HepG2 (cell line): ENCODE measurements around the gene NOL4L. TPM values are rescaled to one million over a fixed set of nuclear protein-coding genes. Genes with fewer than 3 reads are reported as not detected.

Experiments
- HNF4G ChIP-seq, 2 experiments: sonication (generic) in 1 of 2; formaldehyde crosslinking in 1 of 2; IDR thresholded peaks; 2 replicates each; pipeline versions ENCODE4 v1.4.0 to v1.6.1; 2011 to 2020; ENCODE audit warnings: borderline replicate concordance in 2 of 2, low read depth in 2 of 2, mild to moderate bottlenecking in 2 of 2, low read length in 1 of 2, missing genetic modification reagents in 1 of 2, moderate library complexity in 1 of 2
- IRF1 ChIP-seq: sonication (generic); formaldehyde crosslinking; IDR thresholded peaks from 2 replicates; pipeline ENCODE4 v1.4.0; 2020; ENCODE audit warnings: low read depth, mild to moderate bottlenecking, missing genetic modification reagents
- ZNF629 ChIP-seq: sonication (generic); formaldehyde crosslinking; conservative IDR thresholded peaks from 2 replicates; pipeline ENCODE4 v1.5.0; 2020; ENCODE audit warnings: missing genetic modification reagents
- ZNF674 ChIP-seq: sonication (generic); formaldehyde crosslinking; IDR thresholded peaks from 2 replicates; pipeline ENCODE4 v1.5.0; 2020; ENCODE audit warnings: low read depth, mild to moderate bottlenecking, missing genetic modification reagents
- polyA plus RNA-seq, 8 experiments: library from polyadenylated mRNA; depleted of rRNA in 3 of 8; stranded (reverse) in 7 of 8; unstranded in 1 of 8; fragments of >200 nt; fragmentation: Illumina TruSeq in 4 of 8; extraction: Trizol in 4 of 8; gene quantifications; 2 replicates each; pipeline versions ENCODE4 v1.2.1 to v1.2.3, GENCODE V29; 2011 to 2016; ENCODE audit warnings: low read depth in 4 of 8, missing spikeins in 1 of 8, mixed read lengths in 1 of 8; ENCODE audit not compliant: insufficient read depth in 1 of 8
- total RNA-seq, 5 experiments: library from RNA; depleted of rRNA; stranded (reverse); fragments of >200 nt; fragmentation: Illumina TruSeq; extraction: Trizol; gene quantifications; 2 replicates each; pipeline ENCODE4 v1.2.3, GENCODE V29; 2016; ENCODE audit warnings: low read depth in 1 of 5
- TF ChIP-seq, protein P1 (sequence below), 2 experiments: sonication (generic) in 1 of 2; formaldehyde crosslinking in 1 of 2; IDR thresholded peaks; 2 replicates each; pipeline versions ENCODE4 v1.5.1 to v1.6.1; 2011 to 2020; ENCODE audit warnings: borderline replicate concordance in 1 of 2, low read depth in 1 of 2, low read length in 1 of 2, mild to moderate bottlenecking in 1 of 2, missing genetic modification reagents in 1 of 2, moderate library complexity in 1 of 2
- TF ChIP-seq, protein P2 (sequence below), 2 experiments: fragments of 450-650 bp in 1 of 2; sonication (generic) in 1 of 2; formaldehyde crosslinking in 1 of 2; IDR thresholded peaks; 2 replicates each; pipeline versions ENCODE4 v1.6.1 to v1.8.0; 2016 to 2022; ENCODE audit warnings: antibody characterized with exemption in 1 of 2, mild to moderate bottlenecking in 1 of 2, missing genetic modification reagents in 1 of 2
- TF ChIP-seq, protein P3 (sequence below): IDR thresholded peaks from 2 replicates; pipeline ENCODE4 v1.6.1; 2016; ENCODE audit warnings: low read depth, control low read depth

NOL4L gene
- total and polyA plus RNA-seq, 2 of the 13 experiments (the other 11 are each of a cell fraction or from before 2014, with no cell fraction given): 16.6 to 35.4 TPM

DNA sequence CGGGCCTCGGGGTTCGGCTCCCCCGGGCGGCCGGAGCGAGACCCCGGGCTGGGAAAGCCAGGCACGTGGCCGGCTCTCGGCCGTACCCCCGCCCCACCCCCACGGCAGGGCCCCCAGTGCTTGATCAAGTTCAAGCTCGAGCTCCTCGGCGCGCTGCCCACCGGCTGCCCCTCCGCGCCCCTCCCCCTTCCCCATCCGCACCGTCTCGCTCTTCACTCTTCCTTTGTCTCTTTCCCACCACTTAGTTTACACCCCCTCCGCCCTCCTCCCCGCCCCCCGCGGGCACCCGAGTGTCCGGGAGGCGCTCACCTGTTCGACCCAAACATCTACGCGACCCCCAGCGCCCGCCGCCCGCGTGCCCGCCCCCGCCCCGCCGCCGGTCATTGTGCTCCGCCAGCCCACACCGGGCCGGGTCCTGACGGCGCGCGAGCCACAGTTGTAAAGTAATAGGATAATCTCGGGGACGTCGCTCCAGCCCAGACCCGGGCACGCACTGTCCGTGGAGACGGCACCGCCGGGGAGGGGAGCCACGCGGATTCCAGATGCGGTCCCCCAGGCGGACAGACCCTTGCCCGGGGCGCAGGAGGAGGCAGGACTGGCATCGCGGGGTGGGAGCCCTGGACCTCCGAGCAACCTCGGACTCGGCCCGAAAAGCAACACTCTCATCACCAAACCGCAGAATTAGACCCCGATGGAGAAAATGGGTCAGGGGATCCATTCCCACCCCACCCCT, 100.7 kb downstream of the NOL4L start (continued):
- TF ChIP-seq, protein P1, sequence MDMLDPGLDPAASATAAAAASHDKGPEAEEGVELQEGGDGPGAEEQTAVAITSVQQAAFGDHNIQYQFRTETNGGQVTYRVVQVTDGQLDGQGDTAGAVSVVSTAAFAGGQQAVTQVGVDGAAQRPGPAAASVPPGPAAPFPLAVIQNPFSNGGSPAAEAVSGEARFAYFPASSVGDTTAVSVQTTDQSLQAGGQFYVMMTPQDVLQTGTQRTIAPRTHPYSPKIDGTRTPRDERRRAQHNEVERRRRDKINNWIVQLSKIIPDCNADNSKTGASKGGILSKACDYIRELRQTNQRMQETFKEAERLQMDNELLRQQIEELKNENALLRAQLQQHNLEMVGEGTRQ (IDR thresholded peaks at IDR 0.05; ENCODE audit: low read depth, low read length): no peak
- TF ChIP-seq, protein P1 (CRISPR knock-in tag; IDR thresholded peaks at IDR 0.05; ENCODE audit: borderline replicate concordance): no peak
- TF ChIP-seq, protein P2, sequence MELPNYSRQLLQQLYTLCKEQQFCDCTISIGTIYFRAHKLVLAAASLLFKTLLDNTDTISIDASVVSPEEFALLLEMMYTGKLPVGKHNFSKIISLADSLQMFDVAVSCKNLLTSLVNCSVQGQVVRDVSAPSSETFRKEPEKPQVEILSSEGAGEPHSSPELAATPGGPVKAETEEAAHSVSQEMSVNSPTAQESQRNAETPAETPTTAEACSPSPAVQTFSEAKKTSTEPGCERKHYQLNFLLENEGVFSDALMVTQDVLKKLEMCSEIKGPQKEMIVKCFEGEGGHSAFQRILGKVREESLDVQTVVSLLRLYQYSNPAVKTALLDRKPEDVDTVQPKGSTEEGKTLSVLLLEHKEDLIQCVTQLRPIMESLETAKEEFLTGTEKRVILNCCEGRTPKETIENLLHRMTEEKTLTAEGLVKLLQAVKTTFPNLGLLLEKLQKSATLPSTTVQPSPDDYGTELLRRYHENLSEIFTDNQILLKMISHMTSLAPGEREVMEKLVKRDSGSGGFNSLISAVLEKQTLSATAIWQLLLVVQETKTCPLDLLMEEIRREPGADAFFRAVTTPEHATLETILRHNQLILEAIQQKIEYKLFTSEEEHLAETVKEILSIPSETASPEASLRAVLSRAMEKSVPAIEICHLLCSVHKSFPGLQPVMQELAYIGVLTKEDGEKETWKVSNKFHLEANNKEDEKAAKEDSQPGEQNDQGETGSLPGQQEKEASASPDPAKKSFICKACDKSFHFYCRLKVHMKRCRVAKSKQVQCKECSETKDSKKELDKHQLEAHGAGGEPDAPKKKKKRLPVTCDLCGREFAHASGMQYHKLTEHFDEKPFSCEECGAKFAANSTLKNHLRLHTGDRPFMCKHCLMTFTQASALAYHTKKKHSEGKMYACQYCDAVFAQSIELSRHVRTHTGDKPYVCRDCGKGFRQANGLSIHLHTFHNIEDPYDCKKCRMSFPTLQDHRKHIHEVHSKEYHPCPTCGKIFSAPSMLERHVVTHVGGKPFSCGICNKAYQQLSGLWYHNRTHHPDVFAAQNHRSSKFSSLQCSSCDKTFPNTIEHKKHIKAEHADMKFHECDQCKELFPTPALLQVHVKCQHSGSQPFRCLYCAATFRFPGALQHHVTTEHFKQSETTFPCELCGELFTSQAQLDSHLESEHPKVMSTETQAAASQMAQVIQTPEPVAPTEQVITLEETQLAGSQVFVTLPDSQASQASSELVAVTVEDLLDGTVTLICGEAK (IDR thresholded peaks at IDR 0.05): no peak
- TF ChIP-seq, protein P2 (CRISPR knock-in tag; IDR thresholded peaks at IDR 0.05): peak; percentile 21; the same call in 1 of the 2 replicates
- 0 out of 2 replicates have a peak, but pooled peaks have one; percentile 68 for TF ChIP-seq ZNF674 (CRISPR knock-in tag)
- no peak for TF ChIP-seq ZNF629 (CRISPR knock-in tag)
- no peak for TF ChIP-seq IRF1
- TF ChIP-seq HNF4G (IDR thresholded peaks at IDR 0.05; ENCODE audit: borderline replicate concordance, low read depth, low read length): no peak
- 0 out of 2 replicates have a peak, but pooled peaks have one; percentile 20 for TF ChIP-seq HNF4G (CRISPR knock-in tag; IDR thresholded peaks at IDR 0.05; ENCODE audit: borderline replicate concordance, low read depth)
- TF ChIP-seq, protein P3, sequence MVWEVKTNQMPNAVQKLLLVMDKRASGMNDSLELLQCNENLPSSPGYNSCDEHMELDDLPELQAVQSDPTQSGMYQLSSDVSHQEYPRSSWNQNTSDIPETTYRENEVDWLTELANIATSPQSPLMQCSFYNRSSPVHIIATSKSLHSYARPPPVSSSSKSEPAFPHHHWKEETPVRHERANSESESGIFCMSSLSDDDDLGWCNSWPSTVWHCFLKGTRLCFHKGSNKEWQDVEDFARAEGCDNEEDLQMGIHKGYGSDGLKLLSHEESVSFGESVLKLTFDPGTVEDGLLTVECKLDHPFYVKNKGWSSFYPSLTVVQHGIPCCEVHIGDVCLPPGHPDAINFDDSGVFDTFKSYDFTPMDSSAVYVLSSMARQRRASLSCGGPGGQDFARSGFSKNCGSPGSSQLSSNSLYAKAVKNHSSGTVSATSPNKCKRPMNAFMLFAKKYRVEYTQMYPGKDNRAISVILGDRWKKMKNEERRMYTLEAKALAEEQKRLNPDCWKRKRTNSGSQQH (CRISPR knock-in tag): no peak
